SHP77 treated with DMSO at 0.1 percent for 48 hours (cell line): Measurements from ENCODE around the gene PRRG1.
"Not testable (repeated sequence)": the region's sequence is repeated elsewhere in the genome, so short reads cannot be mapped to it uniquely, and the experiment has no call there.

ENCODE experiments used
- DNase-seq: peaks from one replicate; lab custom pipeline; 2025; lab: John Stamatoyannopoulos, UW

Gene PRRG1

DNA sequence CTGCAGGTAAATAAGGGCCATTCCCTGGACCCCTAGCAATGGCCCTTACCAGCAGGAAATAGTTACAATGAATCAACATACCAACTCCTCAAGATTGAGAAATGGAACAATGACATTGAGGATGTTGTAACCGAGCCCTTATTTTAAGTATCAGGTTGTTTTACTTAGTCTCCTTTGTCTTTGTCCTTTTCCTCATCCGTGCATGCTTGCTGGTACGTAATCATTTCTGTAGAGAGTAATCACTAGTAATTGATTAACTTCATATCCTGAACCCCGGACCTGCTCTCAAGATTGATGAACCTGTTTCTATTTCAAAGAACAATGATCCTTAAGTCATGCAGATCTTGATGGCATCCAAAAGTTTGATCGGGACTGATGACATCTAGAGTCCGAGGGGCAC lies 123.7 kb downstream of the PRRG1 start:
- DNase-seq: no peak

DNA sequence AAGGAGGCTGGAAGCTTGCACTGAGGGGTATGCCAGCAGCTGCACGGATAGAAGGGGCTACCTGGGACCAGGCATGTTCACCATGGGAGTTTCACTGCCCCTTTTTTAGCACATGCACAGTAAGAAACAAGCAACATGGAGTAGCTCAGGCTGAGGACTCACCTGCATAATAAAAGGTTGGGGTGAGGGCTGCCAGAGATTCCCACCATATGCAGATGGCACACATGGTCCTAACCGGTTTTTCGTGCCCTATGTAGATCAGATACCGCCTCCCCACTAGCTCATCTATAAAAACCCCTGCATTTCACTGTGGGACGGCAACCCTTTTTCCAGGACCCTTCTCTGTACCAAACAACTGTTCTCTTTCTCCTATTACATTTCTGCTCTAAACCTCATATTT lies 125.3 kb downstream of the PRRG1 start:
- DNase-seq: no peak

DNA sequence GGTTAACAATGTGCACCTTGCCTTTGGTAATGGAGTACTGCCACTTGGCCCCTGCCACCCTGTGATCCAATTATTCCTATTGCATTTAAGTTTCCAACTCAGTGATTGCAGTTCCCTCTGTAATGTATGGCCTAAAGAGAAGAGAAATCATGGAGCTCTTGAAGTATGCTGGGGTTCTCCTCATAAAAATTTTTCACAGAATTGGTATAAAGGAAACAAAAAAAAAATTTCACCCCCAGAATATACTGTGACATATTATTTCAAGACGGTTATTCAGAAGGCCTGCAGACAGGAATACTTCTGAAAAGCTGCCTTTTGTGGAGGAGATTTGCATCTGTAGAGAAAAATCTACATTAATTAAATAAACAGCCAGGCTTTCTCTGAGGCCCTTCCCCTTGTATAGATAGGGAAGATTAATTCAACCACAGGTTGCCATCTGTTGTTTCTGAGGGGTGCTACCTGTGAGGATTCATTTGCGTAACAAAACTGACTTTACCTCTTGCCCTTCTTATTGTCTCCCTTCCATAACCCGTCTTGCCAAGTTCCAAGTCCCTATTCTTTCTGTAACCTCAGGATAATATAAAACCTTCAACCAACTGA lies 127.5 kb downstream of the PRRG1 start:
- no peak for DNase-seq

DNA sequence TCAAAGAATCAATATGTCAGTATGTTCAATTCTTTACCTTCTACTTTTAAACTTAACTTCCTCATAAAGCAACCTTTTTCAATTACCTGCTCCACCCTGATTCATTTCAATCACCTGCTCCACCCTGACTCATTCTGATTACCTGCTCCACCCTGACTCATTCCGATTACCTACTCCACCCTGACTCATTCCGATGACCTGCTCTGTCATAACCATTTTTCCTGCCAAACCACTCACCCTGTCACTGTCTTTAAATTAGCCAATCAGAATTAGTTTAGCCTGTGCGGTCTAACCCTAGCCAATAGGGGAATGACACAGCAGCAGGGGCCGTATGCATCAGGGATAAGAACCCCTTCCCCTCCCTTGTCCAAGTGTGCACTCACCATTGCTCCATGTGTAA lies 135.2 kb downstream of the PRRG1 start:
- not testable (repeated sequence) for DNase-seq

DNA sequence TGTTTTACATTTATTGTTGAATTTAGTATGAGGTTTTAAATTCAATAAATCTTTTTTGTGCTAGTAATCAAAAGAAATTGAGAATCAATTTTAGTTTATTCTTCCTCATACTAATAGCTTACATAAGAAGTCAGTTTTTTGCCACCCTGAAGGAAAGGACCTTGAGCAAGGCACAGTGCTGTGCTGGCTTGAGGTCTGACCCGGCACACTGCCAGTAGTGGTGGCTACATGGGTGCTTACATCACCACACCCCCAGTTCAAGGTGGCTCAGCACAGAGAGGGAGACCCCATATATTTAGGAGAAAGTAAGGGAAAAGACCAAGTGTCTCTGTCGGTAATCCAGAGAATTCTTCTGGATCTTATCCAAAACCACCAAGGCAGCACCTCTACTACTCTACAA lies 136.3 kb downstream of the PRRG1 start:
- DNase-seq: no peak

DNA sequence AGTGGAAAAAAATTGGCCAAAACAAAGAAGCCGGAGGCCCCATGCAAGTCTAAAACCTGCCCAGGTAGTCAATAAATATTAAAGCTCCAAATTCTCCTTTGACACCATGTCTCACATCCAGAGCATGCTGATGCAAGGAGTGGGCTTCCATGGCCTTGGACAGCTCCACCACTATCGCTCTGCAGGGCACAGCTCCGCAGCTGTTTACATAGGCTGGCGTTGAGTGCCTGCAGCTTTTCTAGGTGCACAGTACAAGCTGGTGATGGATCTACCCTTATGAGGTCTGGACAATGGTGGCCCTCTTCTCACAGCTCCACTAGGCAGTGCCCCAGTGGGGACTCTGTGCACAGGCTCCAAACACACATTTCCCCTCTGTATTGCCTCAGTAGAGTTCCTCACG lies 138.1 kb downstream of the PRRG1 start:
- DNase-seq: no peak

DNA sequence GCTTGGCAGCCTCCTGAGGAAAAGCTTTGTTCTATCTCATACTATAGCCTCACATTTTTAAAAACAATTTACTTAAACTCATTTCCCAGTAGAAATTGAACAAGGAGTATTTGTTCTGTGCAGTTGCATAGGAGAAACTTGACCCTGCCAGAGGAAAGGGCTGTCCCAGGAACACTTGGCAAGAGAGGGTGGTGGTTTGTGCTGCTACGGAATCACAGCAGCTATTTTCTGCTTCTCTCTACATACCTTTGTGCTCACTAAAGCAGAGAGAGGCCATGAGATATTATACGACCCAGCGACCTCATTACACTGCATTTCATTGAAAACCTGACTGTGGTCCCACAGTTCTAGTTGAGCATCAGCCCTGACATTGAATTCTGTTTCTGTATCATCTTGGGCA lies 139.2 kb downstream of the PRRG1 start:
- no peak for DNase-seq

DNA sequence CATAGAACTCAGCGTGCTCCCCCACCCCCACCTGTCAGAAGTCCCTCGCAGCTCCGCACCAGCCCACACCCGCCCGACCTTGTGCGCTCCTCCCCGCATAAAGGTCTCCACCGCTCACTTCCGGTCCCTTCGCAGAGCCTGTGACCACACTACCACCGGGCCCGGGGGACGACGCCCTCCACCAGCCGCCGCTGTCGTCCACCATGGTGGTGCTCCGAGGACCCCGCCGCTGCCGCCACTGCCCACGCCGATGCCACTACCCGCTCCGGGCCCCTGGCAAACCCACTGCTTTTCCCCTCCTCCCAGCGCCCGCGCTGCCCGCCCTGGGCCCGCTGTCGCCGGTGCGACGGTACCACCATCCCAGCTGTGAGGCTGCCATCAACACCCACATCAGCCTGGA lies 142.5 kb downstream of the PRRG1 start:
- no peak for DNase-seq

DNA sequence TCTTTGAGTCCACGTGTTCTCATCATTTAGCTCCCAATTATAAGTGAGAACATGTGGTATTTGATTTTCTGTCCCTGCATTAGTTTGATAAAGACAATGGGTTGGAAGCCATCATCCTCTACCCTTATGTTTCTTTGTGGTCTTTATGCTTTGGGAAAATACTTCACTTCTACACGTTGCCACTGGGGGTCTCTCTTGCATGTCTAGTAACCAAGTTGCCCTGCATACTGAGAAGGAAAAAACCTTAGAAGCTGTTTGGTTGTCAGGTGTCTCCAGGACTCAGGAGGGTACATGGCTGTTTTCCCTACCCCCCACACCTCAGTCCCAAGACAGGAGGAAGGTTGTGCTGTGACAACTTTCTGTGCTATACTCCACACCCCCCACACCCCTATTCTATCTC lies 146.6 kb downstream of the PRRG1 start:
- DNase-seq: not testable (repeated sequence)

DNA sequence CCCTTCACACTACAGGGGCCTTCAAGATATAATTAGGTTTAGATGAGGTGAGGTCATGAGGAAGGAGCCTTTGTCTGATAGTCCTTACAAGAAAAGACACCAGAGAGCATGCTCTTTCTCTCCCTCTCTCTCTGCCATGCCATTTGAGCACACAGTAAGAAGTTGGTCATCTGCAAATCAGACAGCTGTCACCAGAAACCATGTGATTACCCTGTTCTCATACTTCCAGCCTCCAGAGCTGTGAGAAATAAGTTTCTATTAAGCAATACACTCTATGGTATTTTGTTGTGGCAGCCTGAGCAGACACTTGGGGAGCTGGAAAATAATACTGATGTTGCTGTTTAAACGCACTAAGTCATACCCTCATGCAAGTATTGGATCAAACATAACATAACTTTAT lies 148.0 kb downstream of the PRRG1 start:
- DNase-seq: not testable (repeated sequence)

DNA sequence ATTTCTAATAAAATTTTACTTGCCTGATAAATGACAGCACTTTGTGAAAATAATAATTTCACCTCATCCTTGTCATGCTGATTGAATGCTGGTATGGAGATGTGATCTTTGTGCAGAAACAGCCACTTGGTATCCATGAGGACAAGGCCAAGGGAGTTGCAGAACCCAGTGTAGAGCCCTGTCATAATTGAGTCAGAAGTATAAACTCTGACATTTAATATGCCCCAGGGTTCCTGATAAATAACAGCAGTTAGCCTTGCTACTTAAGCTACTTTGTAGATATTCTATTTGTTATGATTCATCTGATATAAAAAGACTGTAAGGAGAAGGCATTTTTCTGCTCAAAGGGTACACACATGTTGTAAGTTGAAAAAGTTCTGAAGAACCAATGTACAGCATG lies 149.2 kb downstream of the PRRG1 start:
- not testable (repeated sequence) for DNase-seq

DNA sequence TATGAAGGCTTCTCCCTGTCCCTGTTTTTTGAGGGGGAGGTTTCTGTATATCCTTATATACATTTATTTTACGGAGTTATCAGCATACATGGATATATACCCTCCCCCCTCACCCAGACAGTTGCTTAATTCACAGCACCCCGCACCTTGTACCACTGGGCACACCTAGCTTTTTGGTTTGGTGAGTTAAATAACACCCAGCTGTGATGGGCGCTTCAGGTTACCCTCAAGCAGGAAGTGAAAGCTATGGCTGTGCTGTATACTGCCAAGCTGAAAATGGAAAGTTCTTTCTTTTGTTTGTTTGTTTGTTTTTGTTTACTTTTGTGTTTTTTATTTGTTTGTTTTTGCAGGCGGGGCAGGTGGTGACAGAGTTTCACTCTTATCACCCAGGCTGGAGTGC lies 150.5 kb downstream of the PRRG1 start:
- DNase-seq: not testable (repeated sequence)

DNA sequence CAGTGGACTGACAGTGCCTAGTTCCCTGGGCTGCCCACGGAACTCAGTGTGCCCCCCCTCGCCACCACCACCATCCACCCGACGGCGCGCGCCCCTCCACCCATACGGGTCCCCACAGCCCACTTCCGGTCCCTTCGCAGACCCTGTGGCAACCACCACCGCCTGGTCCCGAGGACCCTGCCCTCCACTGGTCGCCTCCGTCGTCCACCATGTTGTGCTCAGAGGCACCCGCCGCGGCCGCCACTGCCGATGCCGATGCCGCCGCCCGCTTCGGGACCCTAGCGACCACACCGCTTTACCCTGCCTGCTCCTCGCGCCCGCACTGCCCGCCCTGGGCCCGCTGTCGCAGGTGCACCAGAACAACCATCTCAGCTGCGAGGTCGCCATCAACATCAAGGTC lies 155.8 kb downstream of the PRRG1 start:
- DNase-seq: no peak
